ENCODE results near the gene TVP23A.
"Not testable (repeated sequence)": the region's sequence is repeated elsewhere in the genome, so short reads cannot be mapped to it uniquely, and the experiment has no call there.

The TVP23A gene

GRCh38 chr16:10799736-10800135 lies 18.9 kb downstream of the TVP23A start:
- TF ChIP-seq CTCF (IDR thresholded peaks at IDR 0.05; ENCODE audit: low read depth, low read length, missing control alignments), result no peak
- DNase-seq (ENCODE audit: extremely low read depth, low read depth), result no peak
- H3K4me3 ChIP-seq (replicated peaks; ENCODE audit: low read depth, low read length), result no peak overlapping the region

- TF ChIP-seq CTCF (IDR thresholded peaks at IDR 0.05; ENCODE audit: low read depth, low read length, missing control alignments), result no peak
- no peak for DNase-seq (ENCODE audit: extremely low read depth, low read depth)
- no peak overlapping the region for H3K4me3 ChIP-seq (replicated peaks; ENCODE audit: low read depth, low read length)
These were observed 27.5 kb downstream of the TVP23A start for GRCh38 chr16:10791048-10791447.

GRCh38 chr16:10788630-10789029 lies 30.0 kb downstream of the TVP23A start:
- H3K4me3 ChIP-seq (replicated peaks; ENCODE audit: low read depth, low read length); DNase-seq (ENCODE audit: extremely low read depth, low read depth): not testable (repeated sequence)

- no peak for DNase-seq (ENCODE audit: extremely low read depth, low read depth)
- no peak for TF ChIP-seq CTCF (IDR thresholded peaks at IDR 0.05; ENCODE audit: low read depth, low read length, missing control alignments)
- no peak overlapping the region for H3K4me3 ChIP-seq (replicated peaks; ENCODE audit: low read depth, low read length)
These were observed 31.3 kb downstream of the TVP23A start for GRCh38 chr16:10787304-10787703.

- no peak overlapping the region for H3K4me3 ChIP-seq (replicated peaks; ENCODE audit: low read depth, low read length)
- no peak for DNase-seq (ENCODE audit: extremely low read depth, low read depth)
- no peak for TF ChIP-seq CTCF (IDR thresholded peaks at IDR 0.05; ENCODE audit: low read depth, low read length, missing control alignments)
These were observed 36.0 kb downstream of the TVP23A start for GRCh38 chr16:10782628-10783027.

GRCh38 chr16:10780628-10781027 lies 38.0 kb downstream of the TVP23A start:
- DNase-seq (ENCODE audit: extremely low read depth, low read depth), result no peak
- no peak for TF ChIP-seq CTCF (IDR thresholded peaks at IDR 0.05; ENCODE audit: low read depth, low read length, missing control alignments)
- no peak overlapping the region for H3K4me3 ChIP-seq (replicated peaks; ENCODE audit: low read depth, low read length)

GRCh38 chr16:10779908-10780307 lies 38.7 kb downstream of the TVP23A start:
- not testable (repeated sequence) for H3K4me3 ChIP-seq (replicated peaks; ENCODE audit: low read depth, low read length); DNase-seq (ENCODE audit: extremely low read depth, low read depth)

GRCh38 chr16:10777356-10777755 lies 41.2 kb downstream of the TVP23A start:
- DNase-seq (ENCODE audit: extremely low read depth, low read depth), result no peak
- no peak overlapping the region for H3K4me3 ChIP-seq (replicated peaks; ENCODE audit: low read depth, low read length)
- TF ChIP-seq CTCF (IDR thresholded peaks at IDR 0.05; ENCODE audit: low read depth, low read length, missing control alignments), result no peak

GRCh38 chr16:10776923-10777322 lies 41.7 kb downstream of the TVP23A start:
- H3K4me3 ChIP-seq (replicated peaks; ENCODE audit: low read depth, low read length); DNase-seq (ENCODE audit: extremely low read depth, low read depth): not testable (repeated sequence)
